Pulmonary artery endothelial cell (primary cell): Measurements from ENCODE around the gene DAPK1. TPM values are rescaled to one million over a fixed set of nuclear protein-coding genes. Genes with fewer than 3 reads are reported as not detected.
"Not testable (repeated sequence)": the region's sequence is repeated elsewhere in the genome, so short reads cannot be mapped to it uniquely, and the experiment has no call there.

ENCODE experiments used
- DNase-seq: peaks from one replicate; pipeline ENCODE4 v3.0.0-alpha.2; 2011; ENCODE audit warnings: low read depth, low spot score
- total RNA-seq: library from RNA; depleted of rRNA; stranded (reverse); fragments of >200 nt; gene quantifications from 2 replicates; pipeline ENCODE4 v1.2.3, GENCODE V29; 2014

DAPK1 gene
- total RNA-seq, 1 donor from 2014 or later, result 43.2 TPM

DNA sequence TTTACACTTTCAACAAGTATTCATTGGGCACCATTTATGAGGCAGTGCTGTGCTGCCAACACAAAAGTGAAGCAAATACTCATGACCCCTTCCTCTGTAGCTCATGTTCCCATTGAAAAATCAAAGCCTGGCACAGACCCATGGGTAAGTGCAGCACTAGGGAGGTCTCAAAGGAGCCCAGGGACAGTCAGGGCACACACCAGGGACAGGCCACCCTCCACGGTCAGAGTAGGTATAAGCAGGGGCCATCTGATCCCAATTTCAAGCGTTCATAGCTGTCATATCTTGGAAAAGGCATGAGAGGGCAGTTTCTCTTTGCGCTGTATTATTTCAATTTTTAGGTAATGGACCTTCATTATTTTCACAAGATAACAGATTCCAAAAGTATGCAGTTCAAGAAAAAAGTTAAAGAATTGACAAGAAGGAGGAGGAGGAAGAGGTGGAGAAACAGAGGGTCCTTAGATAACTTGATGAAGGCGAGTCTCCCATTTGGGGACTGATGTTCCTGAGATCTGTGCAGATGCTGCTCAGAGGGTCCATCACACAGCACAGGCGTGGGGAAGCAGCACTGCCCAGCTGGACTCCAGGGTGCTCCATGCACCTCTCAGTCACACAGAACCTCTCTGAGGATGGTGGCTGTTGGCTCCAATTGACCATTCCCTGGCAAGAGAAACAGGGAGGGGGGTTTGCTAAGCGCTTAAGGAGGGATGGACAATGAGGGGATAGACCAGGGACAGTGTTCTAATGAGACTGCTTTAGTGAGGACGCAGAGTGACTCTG, 235.8 kb downstream of the DAPK1 start:
- no peak for DNase-seq

DNA sequence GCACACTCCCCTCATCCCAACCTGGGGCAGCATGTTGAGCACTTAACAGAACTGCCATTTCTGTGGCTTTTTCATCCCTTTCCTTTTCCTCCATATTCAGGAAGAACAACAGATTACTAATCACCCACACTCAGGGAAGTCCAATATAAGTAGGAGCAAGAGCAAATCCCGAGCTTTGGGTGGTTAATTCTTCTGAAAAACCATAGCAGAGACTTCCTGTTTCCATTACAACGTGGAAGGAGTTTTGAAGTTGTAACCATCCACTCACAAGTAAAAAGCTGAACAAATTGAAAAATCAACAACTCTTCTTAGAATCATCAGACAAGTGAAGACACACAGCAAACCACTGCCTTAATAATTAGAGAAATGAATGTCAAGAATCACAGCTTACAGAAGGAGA, 236.4 kb downstream of the DAPK1 start:
- no peak for DNase-seq

DNA sequence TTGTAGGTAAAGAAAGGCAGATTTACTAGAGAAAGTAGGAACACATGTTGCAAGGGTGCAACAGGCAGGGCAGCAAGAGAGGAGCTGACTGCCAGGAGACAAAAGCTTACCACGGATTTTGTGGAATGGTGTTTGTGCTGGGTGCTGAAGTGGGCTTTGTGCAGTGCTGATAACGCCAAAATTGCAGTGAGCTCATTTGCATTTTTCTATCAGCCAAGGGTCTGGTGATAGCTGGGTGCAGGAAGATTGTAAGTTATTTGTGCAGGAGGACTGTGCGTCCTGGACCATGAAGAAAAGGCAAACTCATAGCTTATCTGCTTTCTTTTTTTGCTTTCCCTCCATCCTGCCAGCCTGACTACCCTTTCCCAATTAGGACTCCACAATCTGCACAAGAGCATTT, 241.9 kb downstream of the DAPK1 start:
- DNase-seq, result no peak

DNA sequence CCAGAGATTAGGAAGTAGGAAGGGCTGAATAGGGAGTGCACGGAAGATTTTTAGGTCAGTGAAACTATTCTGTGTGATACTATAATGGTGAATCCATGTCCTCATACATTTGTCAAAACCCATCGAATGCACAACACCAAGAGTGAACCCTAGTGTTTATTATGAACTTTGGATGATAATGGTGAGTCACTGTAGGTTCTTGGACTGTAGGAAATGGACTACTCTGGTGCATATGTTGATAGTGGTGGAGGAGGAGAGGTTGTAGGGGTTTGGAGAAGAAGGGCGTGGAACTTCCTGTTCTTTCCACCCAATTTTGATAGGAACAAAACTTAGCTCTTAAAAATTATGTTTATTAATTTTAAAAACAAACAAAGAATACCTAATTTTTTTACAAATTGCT, 242.5 kb downstream of the DAPK1 start:
- DNase-seq, result no peak

DNA sequence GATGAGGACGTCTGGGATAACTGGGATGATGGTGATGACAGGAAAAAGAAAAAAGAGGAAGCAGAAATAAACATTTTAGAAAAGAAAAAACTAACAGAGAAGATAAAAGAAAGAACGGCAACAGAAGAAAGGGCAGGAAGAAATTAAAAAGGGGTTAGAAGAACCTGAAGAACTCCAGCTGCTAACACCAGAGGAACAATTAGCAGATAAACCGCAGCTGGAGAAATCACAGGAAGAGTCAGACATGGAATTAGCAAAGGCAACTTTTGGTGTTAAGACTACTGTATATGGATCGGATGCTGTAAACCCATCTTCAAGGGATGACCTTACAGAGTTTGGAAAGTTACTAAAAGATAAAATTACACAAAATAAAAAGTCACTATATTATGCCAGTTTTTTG, 243.7 kb downstream of the DAPK1 start:
- DNase-seq, result no peak

DNA sequence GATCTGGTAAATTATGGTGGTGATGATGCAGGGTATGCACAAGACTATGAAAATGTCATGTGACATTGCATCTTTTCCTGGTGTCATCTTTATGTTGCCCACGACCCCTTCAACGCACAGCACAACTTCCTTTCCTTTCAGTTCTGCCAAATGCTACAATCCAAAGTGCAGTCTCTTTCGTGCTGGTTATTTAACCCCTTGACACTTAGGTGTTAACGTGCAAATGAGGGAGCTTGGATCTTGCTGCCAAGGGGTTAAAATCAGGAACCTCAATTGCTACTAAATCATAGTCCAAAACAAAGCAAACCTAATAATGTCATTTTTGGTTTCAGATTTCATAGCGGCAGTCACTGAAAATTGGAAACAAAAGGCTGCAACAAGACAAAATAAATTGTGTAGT, 244.2 kb downstream of the DAPK1 start:
- no peak for DNase-seq

DNA sequence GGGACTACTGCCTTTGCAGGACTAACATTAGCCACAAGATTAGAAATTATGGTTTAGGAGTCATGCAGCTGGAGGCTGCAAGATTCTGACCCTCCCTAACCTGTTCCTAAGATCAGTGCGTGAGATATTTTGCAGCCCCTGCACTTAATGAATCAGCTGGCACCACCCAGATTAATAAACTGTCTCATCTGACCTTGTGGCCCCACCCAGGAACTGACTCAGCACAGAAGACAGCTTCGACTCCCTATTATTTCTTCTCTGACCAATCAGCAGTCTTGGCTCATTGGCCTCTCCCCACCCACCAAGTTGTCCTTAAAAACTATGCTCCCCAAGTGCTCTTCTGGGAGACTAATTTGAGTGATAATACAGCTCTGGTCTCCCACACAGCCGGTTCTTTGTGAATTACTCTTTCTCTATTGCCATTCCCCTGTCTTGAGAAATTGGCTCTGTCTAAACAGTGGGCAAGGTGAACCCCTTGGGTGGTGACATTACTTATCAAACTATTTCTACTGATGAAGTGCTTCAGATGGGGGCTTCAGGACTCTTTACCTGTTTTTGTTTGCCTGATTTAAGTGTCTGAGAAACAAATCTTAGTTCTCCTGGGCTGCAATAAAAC, 245.3 kb downstream of the DAPK1 start:
- DNase-seq, result no peak

DNA sequence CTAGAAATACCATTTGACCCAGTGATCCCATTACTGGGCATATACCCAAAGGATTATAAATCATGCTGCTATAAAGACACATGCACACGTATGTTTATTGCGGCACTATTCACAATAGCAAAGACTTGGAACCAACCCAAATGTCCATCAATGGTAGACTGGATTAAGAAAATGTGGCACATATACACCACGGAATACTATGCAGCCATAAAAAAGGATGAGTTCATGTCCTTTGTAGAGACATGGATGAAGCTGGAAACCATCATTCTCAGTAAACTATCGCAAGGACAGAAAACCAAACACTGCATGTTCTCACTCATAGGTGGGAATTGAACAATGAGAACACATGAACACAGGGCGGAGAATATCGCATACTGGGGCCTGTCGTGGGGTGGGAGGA, 246.6 kb downstream of the DAPK1 start:
- DNase-seq, result not testable (repeated sequence)

DNA sequence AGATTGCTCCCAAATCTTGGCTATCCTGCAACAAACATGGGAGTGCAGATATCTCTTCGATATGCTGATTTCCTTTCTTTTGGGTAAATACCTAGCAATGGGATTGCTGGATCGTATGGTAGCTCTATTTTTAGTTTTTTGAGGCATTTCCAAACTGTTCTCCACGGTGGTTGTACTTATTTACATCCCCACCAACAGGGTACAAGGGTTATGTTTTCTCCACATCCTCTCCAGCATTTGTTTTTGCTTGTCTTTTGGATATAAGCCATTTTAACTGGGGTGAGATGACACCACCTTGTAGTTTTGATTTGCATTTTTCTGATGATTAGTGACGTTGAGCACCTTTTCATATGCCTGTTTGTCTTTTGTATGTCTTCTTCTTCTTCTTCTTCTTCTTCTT, 248.5 kb downstream of the DAPK1 start:
- DNase-seq, result no peak

DNA sequence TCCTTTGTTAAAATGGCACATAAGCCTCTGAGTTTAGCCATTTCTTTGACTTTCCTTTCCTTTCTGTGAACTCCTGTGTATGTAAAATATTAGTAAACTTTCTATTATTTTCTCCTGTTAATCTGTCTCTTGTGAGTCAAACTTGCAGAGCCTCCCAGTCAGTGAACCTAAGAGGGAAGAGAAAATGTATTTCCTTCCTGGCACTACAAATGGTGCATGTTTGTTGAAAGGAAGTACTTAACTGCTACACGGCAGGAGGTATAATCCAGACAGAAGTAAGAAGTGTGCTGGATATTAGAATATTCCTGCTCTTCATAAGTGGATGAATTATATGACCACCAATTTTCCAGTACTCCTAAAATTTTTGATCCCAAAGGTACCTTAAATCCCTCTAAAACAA, 251.2 kb downstream of the DAPK1 start:
- no peak for DNase-seq

DNA sequence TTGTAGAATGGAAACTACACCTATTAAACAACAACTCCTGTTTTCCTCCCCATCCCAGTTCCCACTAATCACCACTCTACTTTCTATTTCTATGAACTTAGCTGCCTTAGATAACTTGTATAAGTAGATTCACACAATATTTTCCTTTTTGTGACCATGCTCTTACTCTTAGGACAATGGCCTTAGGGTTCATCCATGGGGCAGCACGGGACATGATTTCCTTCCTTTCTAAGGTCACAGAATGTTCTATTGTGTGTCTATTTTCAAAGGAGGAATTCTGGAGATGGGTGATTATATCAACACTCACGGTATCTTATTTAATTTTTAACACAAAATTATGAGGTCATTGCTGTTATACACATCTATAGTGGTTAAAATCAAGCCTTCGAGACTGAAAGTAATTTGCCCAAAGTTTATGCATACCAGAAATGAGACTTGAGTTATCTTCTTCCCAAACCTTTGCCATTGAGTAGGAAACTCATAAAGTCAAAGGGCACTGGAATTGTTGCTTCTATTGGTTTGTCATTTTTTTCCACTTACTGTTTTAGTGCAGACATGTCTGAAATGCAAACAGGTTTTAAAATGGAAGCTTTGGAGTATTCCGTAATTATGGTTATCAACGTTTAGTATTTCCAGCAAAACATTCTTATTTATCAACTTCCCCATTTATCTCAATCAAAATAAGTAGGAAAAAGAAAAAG, 251.8 kb downstream of the DAPK1 start:
- peak; percentile 3 for DNase-seq

DNA sequence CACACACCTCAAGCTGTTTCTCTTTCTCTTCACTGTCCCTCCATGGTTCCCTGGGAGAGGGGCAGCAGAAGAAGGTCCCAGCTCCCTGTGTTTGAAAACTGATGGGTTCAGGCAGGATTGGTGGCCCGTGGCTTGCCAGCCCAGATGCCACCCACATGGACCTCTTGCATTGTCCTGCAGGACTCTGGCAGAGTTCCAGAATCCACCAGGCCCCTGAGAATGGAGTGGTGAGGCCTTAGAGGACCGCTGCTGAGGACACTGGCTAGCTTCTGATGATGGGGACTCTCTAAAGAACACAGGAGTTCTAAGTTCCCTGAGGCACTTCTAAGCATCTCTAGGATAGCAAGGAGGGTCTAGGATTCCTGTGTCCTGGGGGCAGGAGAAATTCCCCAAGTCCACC, 253.1 kb downstream of the DAPK1 start:
- no peak for DNase-seq

DNA sequence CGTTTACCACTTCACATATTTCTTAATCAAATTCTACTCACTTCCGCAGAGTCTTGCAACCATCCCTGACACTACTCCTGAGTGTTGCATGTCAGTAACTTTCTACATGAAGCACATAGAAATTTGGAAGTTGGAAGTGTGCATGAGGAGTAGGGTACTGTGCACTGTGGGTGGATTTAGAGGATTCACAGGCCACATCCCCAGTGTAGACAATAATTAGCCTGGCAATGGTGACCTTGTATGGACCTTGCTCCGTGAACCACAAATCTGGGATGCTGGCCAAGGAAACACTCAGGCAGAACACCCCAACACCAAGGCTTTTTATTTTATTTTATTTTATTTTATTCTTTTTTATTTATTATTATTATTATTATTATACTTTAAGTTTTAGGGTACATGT, 253.8 kb downstream of the DAPK1 start:
- no peak for DNase-seq

DNA sequence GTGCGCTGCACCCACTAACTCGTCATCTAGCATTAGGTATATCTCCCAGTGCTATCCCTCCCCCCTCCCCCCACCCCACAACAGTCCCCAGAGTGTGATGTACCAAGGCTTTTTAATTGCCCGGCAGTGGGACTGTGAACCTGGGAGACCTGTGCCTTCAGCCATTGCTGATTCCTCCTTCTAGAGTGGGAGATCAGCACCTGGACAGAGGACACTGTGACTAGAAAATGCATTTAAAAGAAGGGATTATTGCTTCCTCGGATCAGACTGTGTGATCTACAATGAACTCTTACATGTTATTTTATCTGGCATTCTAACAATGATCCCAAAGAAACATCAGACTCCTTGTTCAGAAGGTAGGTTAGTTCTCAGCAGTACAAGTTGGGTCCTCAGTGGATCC, 254.2 kb downstream of the DAPK1 start:
- DNase-seq, result no peak

DNA sequence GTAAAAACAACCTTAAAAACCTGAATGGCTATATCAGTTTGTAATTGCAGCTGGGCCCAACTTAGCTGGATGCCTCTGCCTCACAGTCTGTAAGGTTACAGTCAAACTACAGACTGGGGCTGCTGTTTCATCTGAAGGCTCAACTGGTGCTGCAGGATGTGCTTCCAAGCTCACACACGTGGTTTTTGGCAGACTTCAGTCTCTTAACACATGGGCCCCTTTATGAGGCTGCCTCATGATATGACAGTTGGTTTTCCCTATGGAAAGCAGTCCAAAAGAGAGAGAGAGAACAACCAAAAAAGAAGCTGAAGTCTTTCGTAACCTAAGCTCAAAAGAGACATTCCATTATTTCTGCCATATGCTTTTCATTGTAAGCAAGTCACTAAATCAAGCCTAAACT, 255.6 kb downstream of the DAPK1 start:
- DNase-seq, result no peak

Other genes with a start within 250 kb of the DAPK1 start
- 104 and 178 TPM in 2 replicates for gene CTSL, start 228.3 kb downstream of the DAPK1 start, total RNA-seq